Measurements from ENCODE around the gene PROM2. TPM values are rescaled to one million over a fixed set of nuclear protein-coding genes. Genes with fewer than 3 reads are reported as not detected.

PROM2 gene, protein sequence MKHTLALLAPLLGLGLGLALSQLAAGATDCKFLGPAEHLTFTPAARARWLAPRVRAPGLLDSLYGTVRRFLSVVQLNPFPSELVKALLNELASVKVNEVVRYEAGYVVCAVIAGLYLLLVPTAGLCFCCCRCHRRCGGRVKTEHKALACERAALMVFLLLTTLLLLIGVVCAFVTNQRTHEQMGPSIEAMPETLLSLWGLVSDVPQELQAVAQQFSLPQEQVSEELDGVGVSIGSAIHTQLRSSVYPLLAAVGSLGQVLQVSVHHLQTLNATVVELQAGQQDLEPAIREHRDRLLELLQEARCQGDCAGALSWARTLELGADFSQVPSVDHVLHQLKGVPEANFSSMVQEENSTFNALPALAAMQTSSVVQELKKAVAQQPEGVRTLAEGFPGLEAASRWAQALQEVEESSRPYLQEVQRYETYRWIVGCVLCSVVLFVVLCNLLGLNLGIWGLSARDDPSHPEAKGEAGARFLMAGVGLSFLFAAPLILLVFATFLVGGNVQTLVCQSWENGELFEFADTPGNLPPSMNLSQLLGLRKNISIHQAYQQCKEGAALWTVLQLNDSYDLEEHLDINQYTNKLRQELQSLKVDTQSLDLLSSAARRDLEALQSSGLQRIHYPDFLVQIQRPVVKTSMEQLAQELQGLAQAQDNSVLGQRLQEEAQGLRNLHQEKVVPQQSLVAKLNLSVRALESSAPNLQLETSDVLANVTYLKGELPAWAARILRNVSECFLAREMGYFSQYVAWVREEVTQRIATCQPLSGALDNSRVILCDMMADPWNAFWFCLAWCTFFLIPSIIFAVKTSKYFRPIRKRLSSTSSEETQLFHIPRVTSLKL
- under 0.01 and 0.32 TPM in 2 replicates for total RNA-seq

GRCh38 chr2:95274291-95275150 lies at the start of gene PROM2:
Gene PROM2 (plus strand): TSS chr2:95274449. CDS start chr2:95274586, 137 bp downstream.
- DNase-seq (ENCODE audit: low read depth), result no peak
- no peak for TF ChIP-seq CTCF (IDR thresholded peaks at IDR 0.05; ENCODE audit: insufficient read depth, low read depth, low read length)
- no peak within 1 kb of the TSS for H3K4me3 ChIP-seq (ENCODE audit: low read depth, low read length)

GRCh38 chr2:95225658-95226057 lies 48.6 kb upstream of the PROM2 start:
- H3K4me3 ChIP-seq (ENCODE audit: low read depth, low read length), result no peak overlapping the region
- TF ChIP-seq CTCF (IDR thresholded peaks at IDR 0.05; ENCODE audit: insufficient read depth, low read depth, low read length), result no peak
- no peak for DNase-seq (ENCODE audit: low read depth)

DNA sequence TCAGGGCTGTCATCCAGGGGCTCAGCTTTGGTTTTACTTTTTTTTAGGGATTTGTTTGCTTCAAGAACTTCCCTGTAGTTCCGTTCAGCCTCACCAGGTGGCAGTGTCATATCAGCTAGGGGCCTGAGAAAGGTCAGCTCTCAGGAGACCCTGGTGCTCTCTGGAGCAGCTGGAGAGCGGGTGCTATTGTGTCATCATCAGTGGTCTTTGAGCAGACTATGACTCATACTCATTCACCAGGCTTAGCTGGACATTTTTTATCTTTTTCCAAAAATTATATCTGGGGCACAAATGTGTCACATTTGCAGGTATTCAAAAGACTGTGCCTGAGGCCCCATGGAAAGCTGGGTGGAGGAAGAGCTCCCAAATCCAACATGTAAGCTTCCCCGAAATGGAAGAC lies 42.5 kb upstream of the PROM2 start:
- peak; percentile 80 for DNase-seq (ENCODE audit: low read depth)
- TF ChIP-seq CTCF (IDR thresholded peaks at IDR 0.05; ENCODE audit: insufficient read depth, low read depth, low read length), result peak; percentile 91
- H3K4me3 ChIP-seq (ENCODE audit: low read depth, low read length), result no peak overlapping the region

- TF ChIP-seq CTCF (IDR thresholded peaks at IDR 0.05; ENCODE audit: insufficient read depth, low read depth, low read length), result no peak
- no peak for DNase-seq (ENCODE audit: low read depth)
- no peak overlapping the region for H3K4me3 ChIP-seq (ENCODE audit: low read depth, low read length)
Observed at GRCh38 chr2:95232232-95232631, 42.0 kb upstream of the PROM2 start.

- no peak for TF ChIP-seq CTCF (IDR thresholded peaks at IDR 0.05; ENCODE audit: insufficient read depth, low read depth, low read length)
- no peak overlapping the region for H3K4me3 ChIP-seq (ENCODE audit: low read depth, low read length)
- no peak for DNase-seq (ENCODE audit: low read depth)
Observed at GRCh38 chr2:95234286-95234785, 39.9 kb upstream of the PROM2 start.

- no peak for TF ChIP-seq CTCF (IDR thresholded peaks at IDR 0.05; ENCODE audit: insufficient read depth, low read depth, low read length)
- DNase-seq (ENCODE audit: low read depth), result no peak
- no peak overlapping the region for H3K4me3 ChIP-seq (ENCODE audit: low read depth, low read length)
Observed at GRCh38 chr2:95234816-95235215, 39.4 kb upstream of the PROM2 start.
